ENCODE measurements around the gene COMMD4.
"Not testable (repeated sequence)": the region's sequence is repeated elsewhere in the genome, so short reads cannot be mapped to it uniquely, and the experiment has no call there.

The COMMD4 gene

GRCh38 chr15:75333654-75334419 lies 2.0 kb upstream of the COMMD4 start:
- not testable (repeated sequence) for H3K36me3 ChIP-seq (ENCODE audit: insufficient read depth, low read length); H3K27me3 ChIP-seq (ENCODE audit: insufficient read depth, low read length); H3K4me1 ChIP-seq (ENCODE audit: insufficient read depth, low read length); H3K9ac ChIP-seq (ENCODE audit: low read depth, low read length); H3K27ac ChIP-seq (ENCODE audit: low read depth, low read length); H3K4me3 ChIP-seq (ENCODE audit: low read length); H3K9me3 ChIP-seq (ENCODE audit: insufficient read depth, low read depth, low read length)
- WGBS, result 90% methylated on average over 14 of the region's 15 CpGs

GRCh38 chr15:75335313-75335704 lies 554 bp upstream of the COMMD4 start:
- Histone ChIP-seq H3K9ac (ENCODE audit: low read depth, low read length) (peak overlapping the region; percentile 75), H3K4me3 (ENCODE audit: low read length) (peak overlapping the region; percentile 85), H3K27me3 (ENCODE audit: insufficient read depth, low read length) (no peaks in the 10 kb centered on the region), H3K4me1 (ENCODE audit: insufficient read depth, low read length) (peaks cover 7% of the 10 kb centered on the region; the same call in 1 of the 2 replicates), H3K36me3 (ENCODE audit: insufficient read depth, low read length) (peaks cover 17% of the 10 kb centered on the region), H3K27ac (ENCODE audit: low read depth, low read length) (no peak overlapping the region), H3K9me3 (ENCODE audit: insufficient read depth, low read depth, low read length) (no peaks in the 10 kb centered on the region)
- WGBS, result 59% methylated on average over 2 of the region's 3 CpGs

GRCh38 chr15:75338661-75339240 lies 2.9 kb downstream of the COMMD4 start:
- Histone ChIP-seq H3K9me3 (ENCODE audit: insufficient read depth, low read depth, low read length) (no peaks in the 10 kb centered on the region), H3K27me3 (ENCODE audit: insufficient read depth, low read length) (no peaks in the 10 kb centered on the region), H3K36me3 (ENCODE audit: insufficient read depth, low read length) (peaks cover 24% of the 10 kb centered on the region), H3K4me1 (ENCODE audit: insufficient read depth, low read length) (peaks cover 7% of the 10 kb centered on the region; the same call in 1 of the 2 replicates), H3K27ac (ENCODE audit: low read depth, low read length) (no peak overlapping the region), H3K9ac (ENCODE audit: low read depth, low read length) (no peak overlapping the region), H3K4me3 (ENCODE audit: low read length) (no peak overlapping the region)
- 95% methylated on average over 11 of the region's 11 CpGs for WGBS

- WGBS, result 94% methylated on average over 13 of the region's 13 CpGs
- no peaks in the 10 kb centered on the region for H3K9me3 ChIP-seq (ENCODE audit: insufficient read depth, low read depth, low read length)
- no peak overlapping the region for H3K4me3 ChIP-seq (ENCODE audit: low read length)
- peaks cover 7% of the 10 kb centered on the region; the same call in 1 of the 2 replicates for H3K4me1 ChIP-seq (ENCODE audit: insufficient read depth, low read length)
- H3K9ac ChIP-seq (ENCODE audit: low read depth, low read length), result no peak overlapping the region
- H3K27ac ChIP-seq (ENCODE audit: low read depth, low read length), result no peak overlapping the region
- peaks cover 24% of the 10 kb centered on the region for H3K36me3 ChIP-seq (ENCODE audit: insufficient read depth, low read length)
- no peaks in the 10 kb centered on the region; the same call in 1 of the 2 replicates for H3K27me3 ChIP-seq (ENCODE audit: insufficient read depth, low read length)
These were observed 3.8 kb downstream of the COMMD4 start for GRCh38 chr15:75339531-75340240.

- WGBS, result 86% methylated on average over 6 of the region's 6 CpGs
- Histone ChIP-seq H3K9ac (ENCODE audit: low read depth, low read length) (no peak overlapping the region), H3K4me1 (ENCODE audit: insufficient read depth, low read length) (no peaks in the 10 kb centered on the region), H3K27ac (ENCODE audit: low read depth, low read length) (no peak overlapping the region), H3K9me3 (ENCODE audit: insufficient read depth, low read depth, low read length) (no peaks in the 10 kb centered on the region), H3K27me3 (ENCODE audit: insufficient read depth, low read length) (peaks cover 19% of the 10 kb centered on the region), H3K4me3 (ENCODE audit: low read length) (no peak overlapping the region), H3K36me3 (ENCODE audit: insufficient read depth, low read length) (peaks cover 24% of the 10 kb centered on the region)
These were observed 6.4 kb downstream of the COMMD4 start for GRCh38 chr15:75342221-75342620.

- peaks cover 19% of the 10 kb centered on the region for H3K36me3 ChIP-seq (ENCODE audit: insufficient read depth, low read length)
- 0 out of 2 replicates have a peak overlapping the region, but pooled peaks have one; percentile 12 for H3K9ac ChIP-seq (ENCODE audit: low read depth, low read length)
- WGBS, result 73% methylated on average over 8 of the region's 8 CpGs
- not testable (repeated sequence) for H3K9me3 ChIP-seq (ENCODE audit: insufficient read depth, low read depth, low read length); H3K4me3 ChIP-seq (ENCODE audit: low read length); H3K4me1 ChIP-seq (ENCODE audit: insufficient read depth, low read length); H3K27ac ChIP-seq (ENCODE audit: low read depth, low read length)
- peaks cover 37% of the 10 kb centered on the region for H3K27me3 ChIP-seq (ENCODE audit: insufficient read depth, low read length)
These were observed 8.1 kb downstream of the COMMD4 start for GRCh38 chr15:75343953-75344352.

- H3K27ac ChIP-seq (ENCODE audit: low read depth, low read length), result no peak within 1 kb of the TSS
- H3K4me3 ChIP-seq (ENCODE audit: low read length), result peak within 1 kb of the TSS; percentile 83
- no peaks in the 10 kb centered on the region for H3K9me3 ChIP-seq (ENCODE audit: insufficient read depth, low read depth, low read length)
- peak within 1 kb of the TSS; percentile 69 for H3K9ac ChIP-seq (ENCODE audit: low read depth, low read length)
- peaks cover 45% of the 10 kb centered on the region for H3K27me3 ChIP-seq (ENCODE audit: insufficient read depth, low read length)
- WGBS, result 15% methylated on average over 20 of the region's 20 CpGs
- no peaks in the 10 kb centered on the region for H3K36me3 ChIP-seq (ENCODE audit: insufficient read depth, low read length)
- H3K4me1 ChIP-seq (ENCODE audit: insufficient read depth, low read length), result no peaks in the 10 kb centered on the region
These were observed 10.9 kb downstream of the COMMD4 start, which contains the start of gene NEIL1 for GRCh38 chr15:75346796-75347221. Gene NEIL1, plus strand, starts transcription at chr15:75347039. Its CDS starts 1,867 bp downstream, at chr15:75348906.

- no peak overlapping the region for H3K27ac ChIP-seq (ENCODE audit: low read depth, low read length)
- H3K9ac ChIP-seq (ENCODE audit: low read depth, low read length), result peak overlapping the region; percentile 69
- no peaks in the 10 kb centered on the region for H3K9me3 ChIP-seq (ENCODE audit: insufficient read depth, low read depth, low read length)
- under 1% methylated on average over 65 of the region's 65 CpGs for WGBS
- H3K36me3 ChIP-seq (ENCODE audit: insufficient read depth, low read length), result no peaks in the 10 kb centered on the region
- H3K4me3 ChIP-seq (ENCODE audit: low read length), result peak overlapping the region; percentile 83
- H3K4me1 ChIP-seq (ENCODE audit: insufficient read depth, low read length), result no peaks in the 10 kb centered on the region
- H3K27me3 ChIP-seq (ENCODE audit: insufficient read depth, low read length), result peaks cover 45% of the 10 kb centered on the region
These were observed 11.6 kb downstream of the COMMD4 start for GRCh38 chr15:75347222-75348033.

GRCh38 chr15:75348034-75348561 lies 12.2 kb downstream of the COMMD4 start:
- Histone ChIP-seq H3K4me3 (ENCODE audit: low read length) (peak overlapping the region; percentile 83), H3K9me3 (ENCODE audit: insufficient read depth, low read depth, low read length) (no peaks in the 10 kb centered on the region), H3K4me1 (ENCODE audit: insufficient read depth, low read length) (no peaks in the 10 kb centered on the region), H3K36me3 (ENCODE audit: insufficient read depth, low read length) (no peaks in the 10 kb centered on the region), H3K27ac (ENCODE audit: low read depth, low read length) (no peak overlapping the region), H3K9ac (ENCODE audit: low read depth, low read length) (peak overlapping the region; percentile 69), H3K27me3 (ENCODE audit: insufficient read depth, low read length) (peaks cover 45% of the 10 kb centered on the region)
- under 1% methylated on average over 45 of the region's 45 CpGs for WGBS

GRCh38 chr15:75348562-75349350 lies 12.9 kb downstream of the COMMD4 start:
- Histone ChIP-seq H3K27ac (ENCODE audit: low read depth, low read length) (no peak overlapping the region), H3K4me3 (ENCODE audit: low read length) (peak overlapping the region; percentile 83), H3K36me3 (ENCODE audit: insufficient read depth, low read length) (no peaks in the 10 kb centered on the region), H3K4me1 (ENCODE audit: insufficient read depth, low read length) (no peaks in the 10 kb centered on the region), H3K27me3 (ENCODE audit: insufficient read depth, low read length) (peaks cover 45% of the 10 kb centered on the region), H3K9me3 (ENCODE audit: insufficient read depth, low read depth, low read length) (no peaks in the 10 kb centered on the region), H3K9ac (ENCODE audit: low read depth, low read length) (peak overlapping the region; percentile 69)
- whole genome bisulfite sequencing, result 41% methylated on average over 46 of the region's 46 CpGs

Measured in HUES64 (cell line).